Activated CD4-positive, alpha-beta memory T cell treated with anti-CD3 and anti-CD28 coated beads, Interleukin-2, amount 10 ng/mL, durations not matched to agents 7 days and 5 days (primary cell): ENCODE data around the gene AHRR. TPM values are rescaled to one million over a fixed set of nuclear protein-coding genes. Genes with fewer than 3 reads are reported as not detected.
A peak's percentile ranks its signal among the peaks of the same experiment; 100 is the strongest.

Experiments
- CTCF ChIA-PET: fragments of 350-600 bp; sonication (Branson Sonifier 250); formaldehyde crosslinking; loops from one replicate; lab custom pipeline; 2021; ENCODE audit warnings: antibody characterized with exemption, inconsistent platforms; lab: Charles Lee
- POLR2A ChIA-PET: fragments of 350-600 bp; sonication (Branson Sonifier 250); formaldehyde crosslinking; loops from one replicate; lab custom pipeline; 2021; ENCODE audit warnings: antibody characterized with exemption; lab: Charles Lee
- DNase-seq: peaks from one replicate; pipeline ENCODE4 v3.0.0-alpha.2; 2020
- H3K27ac Mint-ChIP-seq: one replicate; pipeline ENCODE4 v1.8.0; 2021; ENCODE audit warnings: mild to moderate bottlenecking, mixed read lengths
- H3K27me3 Mint-ChIP-seq: one replicate; pipeline ENCODE4 v1.8.0; 2021; ENCODE audit warnings: mixed read lengths
- H3K36me3 Mint-ChIP-seq: one replicate; pipeline ENCODE4 v1.8.0; 2021; ENCODE audit warnings: low read depth, mixed read lengths
- H3K4me1 Mint-ChIP-seq: one replicate; pipeline ENCODE4 v1.8.0; 2021; ENCODE audit warnings: mixed read lengths
- H3K4me3 Mint-ChIP-seq: one replicate; pipeline ENCODE4 v1.8.0; 2021; ENCODE audit warnings: mild to moderate bottlenecking, mixed read lengths
- H3K9me3 Mint-ChIP-seq: one replicate; pipeline ENCODE4 v1.8.0; 2021; ENCODE audit warnings: mixed read lengths
- total RNA-seq, 2 experiments: library from RNA; stranded (reverse); gene quantifications; one replicate each; pipeline ENCODE4 v1.2.3, GENCODE V29; 2021

Gene AHRR
- total RNA-seq, 2 experiments from 2014 or later = 23.6 to 24.6 TPM

GRCh38 chr5:432928-433791, 111.6 kb downstream of the AHRR start:
- Mint-ChIP-seq H3K27me3 (no peaks in the 10 kb centered on the region), H3K4me1 (no peaks in the 10 kb centered on the region), H3K4me3 (no peak overlapping the region), H3K27ac (no peak overlapping the region), H3K36me3 (peaks cover 4% of the 10 kb centered on the region), H3K9me3 (no peaks in the 10 kb centered on the region)
- CTCF ChIA-PET = interaction anchor here (3.1 kb wide), 1 partner anchor 116 kb away, joined by 34 read pairs; no protein-coding TSS in a partner anchor
- POLR2A ChIA-PET = no interaction called here
- peak; percentile 14 for DNase-seq

GRCh38 chr5:433836-434235, 112.3 kb downstream of the AHRR start:
- Mint-ChIP-seq H3K4me1 (no peaks in the 10 kb centered on the region), H3K27ac (no peak overlapping the region), H3K27me3 (no peaks in the 10 kb centered on the region), H3K36me3 (peaks cover 4% of the 10 kb centered on the region), H3K9me3 (no peaks in the 10 kb centered on the region), H3K4me3 (no peak overlapping the region)
- no peak for DNase-seq
- ChIA-PET POLR2A (no interaction called here), CTCF (no interaction called here)

GRCh38 chr5:434443-435146, 113.1 kb downstream of the AHRR start:
- no peak for DNase-seq
- Mint-ChIP-seq H3K9me3 (no peaks in the 10 kb centered on the region), H3K27ac (no peak overlapping the region), H3K36me3 (peaks cover 4% of the 10 kb centered on the region), H3K4me3 (no peak overlapping the region), H3K4me1 (no peaks in the 10 kb centered on the region), H3K27me3 (no peaks in the 10 kb centered on the region)
- CTCF ChIA-PET = interaction anchor here (0.9 to 1.2 kb wide), 2 partner anchors 11 to 149 kb away, joined by 3 read pairs; no protein-coding TSS in a partner anchor
- POLR2A ChIA-PET = interaction anchor here (0.9 to 1.0 kb wide), 2 partner anchors 12 to 39 kb away, joined by 3 read pairs; no protein-coding TSS in a partner anchor

- no peak overlapping the region for H3K27ac Mint-ChIP-seq
- no peak for DNase-seq
- CTCF ChIA-PET = interaction anchor here (0.9 to 1.2 kb wide), 2 partner anchors 11 to 149 kb away, joined by 3 read pairs; no protein-coding TSS in a partner anchor
- POLR2A ChIA-PET = interaction anchor here (0.9 to 1.0 kb wide), 2 partner anchors 11 to 40 kb away, joined by 3 read pairs; no protein-coding TSS in a partner anchor
- H3K4me3 Mint-ChIP-seq = no peak overlapping the region
- no peaks in the 10 kb centered on the region for H3K9me3 Mint-ChIP-seq
- no peaks in the 10 kb centered on the region for H3K36me3 Mint-ChIP-seq
- no peaks in the 10 kb centered on the region for H3K27me3 Mint-ChIP-seq
- H3K4me1 Mint-ChIP-seq = no peaks in the 10 kb centered on the region
Measured at GRCh38 chr5:435156-435790, 113.8 kb downstream of the AHRR start.

GRCh38 chr5:435961-436640, 114.6 kb downstream of the AHRR start:
- no peaks in the 10 kb centered on the region for H3K27me3 Mint-ChIP-seq
- CTCF ChIA-PET = interaction anchor here (0.6 to 1.2 kb wide), 2 partner anchors 10 to 268 kb away, joined by 3 to 4 read pairs; no protein-coding TSS in a partner anchor
- H3K4me1 Mint-ChIP-seq = no peaks in the 10 kb centered on the region
- no peaks in the 10 kb centered on the region for H3K9me3 Mint-ChIP-seq
- POLR2A ChIA-PET = no interaction called here
- no peaks in the 10 kb centered on the region for H3K36me3 Mint-ChIP-seq
- DNase-seq = no peak
- H3K4me3 Mint-ChIP-seq = no peak overlapping the region
- H3K27ac Mint-ChIP-seq = no peak overlapping the region

- Mint-ChIP-seq H3K27me3 (no peaks in the 10 kb centered on the region), H3K9me3 (no peaks in the 10 kb centered on the region), H3K27ac (no peak overlapping the region), H3K4me3 (no peak overlapping the region), H3K36me3 (no peaks in the 10 kb centered on the region), H3K4me1 (peaks cover under 1% of the 10 kb centered on the region)
- no peak for DNase-seq
- ChIA-PET POLR2A (no interaction called here), CTCF (interaction anchor here (0.6 kb wide), 1 partner anchor 268 kb away, joined by 4 read pairs; no protein-coding TSS in a partner anchor)
Measured at GRCh38 chr5:436641-436975, 115.1 kb downstream of the AHRR start.

- no peak for DNase-seq
- CTCF ChIA-PET = no interaction called here
- Mint-ChIP-seq H3K36me3 (peaks cover under 1% of the 10 kb centered on the region), H3K27ac (no peak overlapping the region), H3K4me3 (no peak overlapping the region), H3K27me3 (no peaks in the 10 kb centered on the region), H3K9me3 (no peaks in the 10 kb centered on the region), H3K4me1 (peaks cover 8% of the 10 kb centered on the region)
- POLR2A ChIA-PET = no interaction called here
Measured at GRCh38 chr5:437281-437771, 115.8 kb downstream of the AHRR start.

- peaks cover 13% of the 10 kb centered on the region for H3K4me1 Mint-ChIP-seq
- peaks cover 4% of the 10 kb centered on the region for H3K36me3 Mint-ChIP-seq
- H3K27me3 Mint-ChIP-seq = no peaks in the 10 kb centered on the region
- H3K4me3 Mint-ChIP-seq = no peak overlapping the region
- DNase-seq = no peak
- ChIA-PET CTCF (interaction anchor here (0.7 to 1.5 kb wide), 2 partner anchors 9 to 122 kb away, joined by 3 read pairs; no protein-coding TSS in a partner anchor), POLR2A (no interaction called here)
- H3K27ac Mint-ChIP-seq = no peak overlapping the region
- H3K9me3 Mint-ChIP-seq = no peaks in the 10 kb centered on the region
Measured at GRCh38 chr5:438481-438981, 117.0 kb downstream of the AHRR start.

GRCh38 chr5:439181-439580, 117.7 kb downstream of the AHRR start:
- no peak overlapping the region for H3K27ac Mint-ChIP-seq
- no peak for DNase-seq
- no peaks in the 10 kb centered on the region for H3K27me3 Mint-ChIP-seq
- H3K4me3 Mint-ChIP-seq = no peak overlapping the region
- H3K9me3 Mint-ChIP-seq = no peaks in the 10 kb centered on the region
- ChIA-PET CTCF (interaction anchor here (1.5 kb wide), 1 partner anchor 122 kb away, joined by 3 read pairs; no protein-coding TSS in a partner anchor), POLR2A (no interaction called here)
- H3K36me3 Mint-ChIP-seq = peaks cover 4% of the 10 kb centered on the region
- H3K4me1 Mint-ChIP-seq = peaks cover 17% of the 10 kb centered on the region

GRCh38 chr5:439636-440035, 118.1 kb downstream of the AHRR start:
- Mint-ChIP-seq H3K9me3 (no peaks in the 10 kb centered on the region), H3K36me3 (peaks cover 8% of the 10 kb centered on the region), H3K27me3 (no peaks in the 10 kb centered on the region), H3K27ac (no peak overlapping the region), H3K4me1 (peaks cover 21% of the 10 kb centered on the region), H3K4me3 (no peak overlapping the region)
- ChIA-PET POLR2A (interaction anchor here (0.8 kb wide), 1 partner anchor 220 kb away, joined by 3 read pairs; no protein-coding TSS in a partner anchor), CTCF (interaction anchor here (1.5 kb wide), 1 partner anchor 123 kb away, joined by 3 read pairs; no protein-coding TSS in a partner anchor)
- DNase-seq = no peak

GRCh38 chr5:440401-441201, 119.1 kb downstream of the AHRR start:
- DNase-seq = no peak
- H3K27ac Mint-ChIP-seq = no peak overlapping the region
- no peaks in the 10 kb centered on the region for H3K9me3 Mint-ChIP-seq
- CTCF ChIA-PET = no interaction called here
- no peaks in the 10 kb centered on the region for H3K27me3 Mint-ChIP-seq
- peaks cover 12% of the 10 kb centered on the region for H3K36me3 Mint-ChIP-seq
- H3K4me3 Mint-ChIP-seq = no peak overlapping the region
- peaks cover 26% of the 10 kb centered on the region for H3K4me1 Mint-ChIP-seq
- POLR2A ChIA-PET = interaction anchor here (0.8 to 1.0 kb wide), 2 partner anchors 57 to 221 kb away, joined by 3 read pairs; no protein-coding TSS in a partner anchor
